ENCODE measurements around the gene MYOG. TPM values are rescaled to one million over a fixed set of nuclear protein-coding genes. Genes with fewer than 3 reads are reported as not detected.

MYOG gene
- total and polyA plus RNA-seq, 2 experiments from 2014 or later, result not detected

DNA sequence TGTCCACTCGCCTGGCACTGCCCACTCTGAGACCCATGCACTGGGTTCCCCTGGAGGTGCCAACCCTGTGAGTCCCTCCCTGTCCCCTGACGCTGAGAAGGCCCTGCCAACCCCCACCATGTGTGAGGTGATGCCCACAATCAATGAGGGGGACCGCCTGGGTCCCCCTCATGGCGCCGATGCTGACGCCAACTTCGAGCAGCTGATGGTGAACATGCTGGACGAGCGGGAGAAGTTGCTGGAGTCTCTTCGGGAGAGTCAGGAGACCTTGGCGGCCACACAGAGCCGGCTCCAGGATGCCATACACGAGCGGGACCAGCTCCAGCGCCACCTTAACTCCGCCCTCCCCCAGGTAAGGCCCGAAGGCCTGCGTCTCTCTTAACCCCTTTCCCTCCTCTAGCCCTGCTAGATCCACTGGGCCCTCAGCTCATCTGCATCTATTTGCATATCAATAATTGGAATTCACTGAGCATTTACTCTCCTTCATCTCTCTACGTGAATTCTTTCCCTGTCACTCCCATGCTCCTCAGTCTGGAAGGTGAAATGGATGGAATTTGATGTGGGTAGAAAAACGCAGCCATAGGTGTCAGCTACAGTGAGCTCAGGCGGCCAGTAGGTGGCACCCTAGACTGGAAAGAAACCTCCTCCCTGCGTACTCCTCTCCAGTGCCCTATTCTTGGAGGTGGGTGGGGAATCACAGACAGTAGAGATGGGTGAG lies 46.8 kb downstream of the MYOG start:
- TF ChIP-seq EZH2 (IDR thresholded peaks at IDR 0.05; ENCODE audit: borderline replicate concordance) (no peak), EZH2phosphoT487 (IDR thresholded peaks at IDR 0.05; ENCODE audit: low read depth, severe bottlenecking, unreplicated experiment) (no peak)
- TF ChIP-seq, protein P1, sequence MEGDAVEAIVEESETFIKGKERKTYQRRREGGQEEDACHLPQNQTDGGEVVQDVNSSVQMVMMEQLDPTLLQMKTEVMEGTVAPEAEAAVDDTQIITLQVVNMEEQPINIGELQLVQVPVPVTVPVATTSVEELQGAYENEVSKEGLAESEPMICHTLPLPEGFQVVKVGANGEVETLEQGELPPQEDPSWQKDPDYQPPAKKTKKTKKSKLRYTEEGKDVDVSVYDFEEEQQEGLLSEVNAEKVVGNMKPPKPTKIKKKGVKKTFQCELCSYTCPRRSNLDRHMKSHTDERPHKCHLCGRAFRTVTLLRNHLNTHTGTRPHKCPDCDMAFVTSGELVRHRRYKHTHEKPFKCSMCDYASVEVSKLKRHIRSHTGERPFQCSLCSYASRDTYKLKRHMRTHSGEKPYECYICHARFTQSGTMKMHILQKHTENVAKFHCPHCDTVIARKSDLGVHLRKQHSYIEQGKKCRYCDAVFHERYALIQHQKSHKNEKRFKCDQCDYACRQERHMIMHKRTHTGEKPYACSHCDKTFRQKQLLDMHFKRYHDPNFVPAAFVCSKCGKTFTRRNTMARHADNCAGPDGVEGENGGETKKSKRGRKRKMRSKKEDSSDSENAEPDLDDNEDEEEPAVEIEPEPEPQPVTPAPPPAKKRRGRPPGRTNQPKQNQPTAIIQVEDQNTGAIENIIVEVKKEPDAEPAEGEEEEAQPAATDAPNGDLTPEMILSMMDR (IDR thresholded peaks at IDR 0.05; ENCODE audit: poor library complexity), result peak; percentile 94
- H3K4me3 ChIP-seq, result no peak overlapping the region
- no peak overlapping the region for H3K4me2 ChIP-seq
- no peaks in the 10 kb centered on the region for H3K9me3 ChIP-seq (ENCODE audit: low read depth)
- WGBS (ENCODE audit: low lambda C conversion rate, missing lambda C conversion rate), result 70% methylated on average over 21 of the region's 22 CpGs
- no peaks in the 10 kb centered on the region for H3K27me3 ChIP-seq
- H3K9me2 ChIP-seq (replicated peaks; ENCODE audit: insufficient read depth), result no peaks in the 10 kb centered on the region
- no peak overlapping the region for H2AFZ ChIP-seq
- H3K4me1 ChIP-seq (ENCODE audit: insufficient read depth), result peaks cover 22% of the 10 kb centered on the region
- H3K27ac ChIP-seq, result no peak overlapping the region
- H4K20me1 ChIP-seq (ENCODE audit: insufficient read depth, poor library complexity, severe bottlenecking), result no peaks in the 10 kb centered on the region
- no peaks in the 10 kb centered on the region for H3K79me2 ChIP-seq
- H3K36me3 ChIP-seq (replicated peaks; ENCODE audit: insufficient read depth, low read depth), result no peaks in the 10 kb centered on the region
- peak; percentile 88 for DNase-seq (ENCODE audit: low spot score)

DNA sequence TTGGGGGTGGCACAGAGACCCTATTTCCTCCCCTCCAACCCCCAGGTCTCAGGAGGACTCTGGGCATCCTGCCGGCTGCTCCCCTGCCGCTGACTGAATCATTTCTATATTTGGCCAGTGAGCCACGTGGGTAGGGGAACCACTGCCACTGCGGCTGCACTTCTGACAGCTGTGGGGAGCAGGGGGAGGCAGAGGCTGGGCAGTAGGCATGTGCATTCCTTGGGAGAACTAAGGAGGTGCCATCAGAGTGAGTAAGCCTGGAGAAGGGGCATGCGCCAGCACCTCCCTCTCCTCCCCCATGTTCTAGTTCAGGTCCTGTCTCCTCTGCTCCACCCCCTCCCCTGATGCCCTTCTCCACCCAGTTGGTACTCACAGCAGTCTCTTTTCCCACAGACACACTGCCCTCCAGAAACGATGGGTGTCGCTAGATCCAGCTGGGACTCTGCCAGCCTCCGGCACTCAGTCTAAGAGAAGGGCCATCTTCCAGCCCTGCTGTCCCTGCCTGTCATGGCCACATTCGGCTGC lies 47.5 kb downstream of the MYOG start:
- no peak overlapping the region for H3K27ac ChIP-seq
- H3K4me2 ChIP-seq, result no peak overlapping the region
- TF ChIP-seq, protein P1 (IDR thresholded peaks at IDR 0.05; ENCODE audit: poor library complexity), result no peak
- no peak for TF ChIP-seq EZH2phosphoT487 (IDR thresholded peaks at IDR 0.05; ENCODE audit: low read depth, severe bottlenecking, unreplicated experiment)
- TF ChIP-seq EZH2 (IDR thresholded peaks at IDR 0.05; ENCODE audit: borderline replicate concordance), result no peak
- H3K9me2 ChIP-seq (replicated peaks; ENCODE audit: insufficient read depth), result no peaks in the 10 kb centered on the region
- H3K79me2 ChIP-seq, result no peaks in the 10 kb centered on the region
- H3K4me3 ChIP-seq, result no peak overlapping the region
- no peaks in the 10 kb centered on the region for H3K36me3 ChIP-seq (replicated peaks; ENCODE audit: insufficient read depth, low read depth)
- H2AFZ ChIP-seq, result no peak overlapping the region
- DNase-seq (ENCODE audit: low spot score), result no peak
- peaks cover 22% of the 10 kb centered on the region for H3K4me1 ChIP-seq (ENCODE audit: insufficient read depth)
- no peaks in the 10 kb centered on the region for H3K27me3 ChIP-seq
- no peaks in the 10 kb centered on the region for H4K20me1 ChIP-seq (ENCODE audit: insufficient read depth, poor library complexity, severe bottlenecking)
- 87% methylated on average over 9 of the region's 9 CpGs for WGBS (ENCODE audit: low lambda C conversion rate, missing lambda C conversion rate)
- no peaks in the 10 kb centered on the region for H3K9me3 ChIP-seq (ENCODE audit: low read depth)

DNA sequence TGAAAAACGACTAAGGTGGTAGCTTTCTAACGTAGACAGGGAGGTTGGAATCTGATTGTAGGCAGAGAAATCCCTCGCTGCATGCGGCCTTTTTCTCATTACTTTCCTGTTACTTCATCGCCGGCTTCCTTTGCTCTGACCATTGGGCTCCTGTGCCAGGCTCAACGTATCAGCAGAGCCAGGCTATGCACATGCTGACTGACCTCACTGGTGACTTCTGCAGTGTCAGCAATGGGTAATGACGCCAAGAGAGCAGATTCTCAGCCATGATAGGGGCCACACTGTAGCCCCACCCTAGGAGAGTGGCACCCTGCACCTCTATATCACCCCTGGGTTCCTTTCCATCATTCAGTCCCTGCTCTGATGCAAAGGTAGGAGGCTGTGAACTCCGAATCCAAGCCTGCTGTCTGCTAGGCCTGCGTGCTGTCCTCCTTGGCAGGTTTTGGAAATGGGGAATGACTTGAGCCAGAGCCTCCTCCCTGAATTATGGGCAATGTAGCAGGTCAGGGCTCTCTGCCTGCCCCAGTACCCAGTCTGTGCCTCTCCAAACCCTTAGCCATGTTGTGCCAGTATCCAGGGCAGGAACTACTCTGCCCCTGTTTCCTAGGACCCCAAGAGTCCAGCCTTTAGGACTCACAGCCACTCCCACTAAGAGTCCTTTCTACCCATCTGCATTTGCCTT lies 48.2 kb downstream of the MYOG start:
- TF ChIP-seq EZH2phosphoT487 (IDR thresholded peaks at IDR 0.05; ENCODE audit: low read depth, severe bottlenecking, unreplicated experiment) (no peak), EZH2 (IDR thresholded peaks at IDR 0.05; ENCODE audit: borderline replicate concordance) (no peak)
- TF ChIP-seq, protein P1 (IDR thresholded peaks at IDR 0.05; ENCODE audit: poor library complexity), result no peak
- Histone ChIP-seq H2AFZ (no peak overlapping the region), H3K4me1 (ENCODE audit: insufficient read depth) (peaks cover 22% of the 10 kb centered on the region), H3K4me2 (no peak overlapping the region), H3K27ac (no peak overlapping the region), H3K9me3 (ENCODE audit: low read depth) (no peaks in the 10 kb centered on the region), H3K4me3 (no peak overlapping the region), H3K36me3 (replicated peaks; ENCODE audit: insufficient read depth, low read depth) (no peaks in the 10 kb centered on the region), H3K27me3 (no peaks in the 10 kb centered on the region), H3K9me2 (replicated peaks; ENCODE audit: insufficient read depth) (no peaks in the 10 kb centered on the region), H3K79me2 (no peaks in the 10 kb centered on the region), H4K20me1 (ENCODE audit: insufficient read depth, poor library complexity, severe bottlenecking) (no peaks in the 10 kb centered on the region)
- no peak for DNase-seq (ENCODE audit: low spot score)
- 86% methylated on average over 10 of the region's 10 CpGs for WGBS (ENCODE audit: low lambda C conversion rate, missing lambda C conversion rate)
